ENCODE results near the gene HUWE1. TPM values are rescaled to one million over a fixed set of nuclear protein-coding genes. Genes with fewer than 3 reads are reported as not detected.

HUWE1 gene
- total RNA-seq, 1 donor from 2014 or later: 241 TPM

GRCh38 chrX:53684415-53685192 is 1.9 kb downstream of the HUWE1 start:
- Mint-ChIP-seq H3K27me3 (ENCODE audit: low read depth) (peaks cover 3% of the 10 kb centered on the region), H3K36me3 (ENCODE audit: low read depth) (peaks cover 10% of the 10 kb centered on the region), H3K4me3 (peak overlapping the region; percentile 99), H3K9me3 (no peaks in the 10 kb centered on the region), H3K27ac (ENCODE audit: unreplicated experiment) (peak overlapping the region; percentile 99), H3K4me1 (peaks cover 24% of the 10 kb centered on the region)
- DNase-seq (ENCODE audit: low read depth, low spot score): no peak
- TF ChIP-seq CTCF (conservative IDR thresholded peaks at IDR 0.05): no peak

- Mint-ChIP-seq H3K27me3 (ENCODE audit: low read depth) (peaks cover 3% of the 10 kb centered on the region), H3K4me1 (peaks cover 24% of the 10 kb centered on the region), H3K27ac (ENCODE audit: unreplicated experiment) (peak overlapping the region; percentile 99), H3K4me3 (peak overlapping the region; percentile 99), H3K36me3 (ENCODE audit: low read depth) (peaks cover 12% of the 10 kb centered on the region), H3K9me3 (no peaks in the 10 kb centered on the region)
- no peak for TF ChIP-seq CTCF (conservative IDR thresholded peaks at IDR 0.05)
- DNase-seq (ENCODE audit: low read depth, low spot score): peak; percentile 68
Measured at GRCh38 chrX:53683556-53684414, 2.7 kb downstream of the HUWE1 start.

GRCh38 chrX:53682885-53683555 is 3.5 kb downstream of the HUWE1 start:
- Mint-ChIP-seq H3K36me3 (ENCODE audit: low read depth) (peaks cover 16% of the 10 kb centered on the region), H3K4me1 (peaks cover 24% of the 10 kb centered on the region), H3K27me3 (ENCODE audit: low read depth) (peaks cover 3% of the 10 kb centered on the region), H3K4me3 (peak overlapping the region; percentile 99), H3K9me3 (no peaks in the 10 kb centered on the region), H3K27ac (ENCODE audit: unreplicated experiment) (peak overlapping the region; percentile 99)
- no peak for TF ChIP-seq CTCF (conservative IDR thresholded peaks at IDR 0.05)
- peak; percentile 21 for DNase-seq (ENCODE audit: low read depth, low spot score)

GRCh38 chrX:53681661-53682060 is 4.9 kb downstream of the HUWE1 start:
- Mint-ChIP-seq H3K4me1 (peaks cover 20% of the 10 kb centered on the region), H3K4me3 (peak overlapping the region; percentile 69), H3K9me3 (no peaks in the 10 kb centered on the region), H3K27me3 (ENCODE audit: low read depth) (peaks cover 3% of the 10 kb centered on the region), H3K27ac (ENCODE audit: unreplicated experiment) (no peak overlapping the region), H3K36me3 (ENCODE audit: low read depth) (peaks cover 17% of the 10 kb centered on the region)
- TF ChIP-seq CTCF (conservative IDR thresholded peaks at IDR 0.05): no peak
- DNase-seq (ENCODE audit: low read depth, low spot score): no peak

- Mint-ChIP-seq H3K36me3 (ENCODE audit: low read depth) (peaks cover 17% of the 10 kb centered on the region), H3K27ac (ENCODE audit: unreplicated experiment) (no peak overlapping the region), H3K4me1 (peaks cover 17% of the 10 kb centered on the region), H3K9me3 (no peaks in the 10 kb centered on the region), H3K4me3 (peak overlapping the region; percentile 44), H3K27me3 (ENCODE audit: low read depth) (no peaks in the 10 kb centered on the region)
- peak; percentile 51 for TF ChIP-seq CTCF (conservative IDR thresholded peaks at IDR 0.05)
- no peak for DNase-seq (ENCODE audit: low read depth, low spot score)
Measured at GRCh38 chrX:53678667-53679066, 7.9 kb downstream of the HUWE1 start.

All from neural crest cell (in vitro differentiated cells).